ENCODE data around the gene MRPL36.

Gene MRPL36

GRCh38 chr5:1838013-1838412 is 38.4 kb upstream of the MRPL36 start:
- Histone ChIP-seq H3K79me2 (ENCODE audit: low read length) (no peaks in the 10 kb centered on the region), H3K27ac (ENCODE audit: low read length) (no peak overlapping the region), H4K20me1 (ENCODE audit: insufficient read depth, low read length) (no peaks in the 10 kb centered on the region), H2AFZ (ENCODE audit: low read length) (no peak overlapping the region), H3F3A (ENCODE audit: insufficient read depth, low read length) (no peaks in the 10 kb centered on the region), H3K4me3 (ENCODE audit: low read length) (no peak overlapping the region), H3K9me3 (replicated peaks; ENCODE audit: insufficient read depth, low read length) (no peaks in the 10 kb centered on the region), H3K4me1 (ENCODE audit: low read length) (no peaks in the 10 kb centered on the region), H3K4me2 (ENCODE audit: low read depth, low read length) (no peak overlapping the region), H3K9ac (ENCODE audit: low read length) (no peak overlapping the region), H3K27me3 (replicated peaks; ENCODE audit: insufficient read depth, low read length) (peaks cover 47% of the 10 kb centered on the region), H3K9me2 (replicated peaks; ENCODE audit: insufficient read depth, low read length) (no peaks in the 10 kb centered on the region), H3K36me3 (replicated peaks; ENCODE audit: insufficient read depth, low read length) (no peaks in the 10 kb centered on the region)
- DNase-seq, result no peak
- no peak for TF ChIP-seq CTCF (IDR thresholded peaks at IDR 0.05; ENCODE audit: low read length)
- no peak for TF ChIP-seq EZH2phosphoT487 (IDR thresholded peaks at IDR 0.05; ENCODE audit: low read length)
- TF ChIP-seq EZH2 (optimal IDR thresholded peaks at IDR 0.05; ENCODE audit: low read depth, low read length), result no peak

GRCh38 chr5:1836891-1837880 is 37.5 kb upstream of the MRPL36 start:
- Histone ChIP-seq H3K9me3 (replicated peaks; ENCODE audit: insufficient read depth, low read length) (no peaks in the 10 kb centered on the region), H3K9ac (ENCODE audit: low read length) (no peak overlapping the region), H4K20me1 (ENCODE audit: insufficient read depth, low read length) (no peaks in the 10 kb centered on the region), H3K4me3 (ENCODE audit: low read length) (no peak overlapping the region), H3F3A (ENCODE audit: insufficient read depth, low read length) (no peaks in the 10 kb centered on the region), H3K79me2 (ENCODE audit: low read length) (no peaks in the 10 kb centered on the region), H2AFZ (ENCODE audit: low read length) (0 out of 2 replicates have a peak overlapping the region, but pooled peaks have one; percentile 15), H3K4me2 (ENCODE audit: low read depth, low read length) (peak overlapping the region; percentile 29; the same call in 1 of the 2 replicates), H3K36me3 (replicated peaks; ENCODE audit: insufficient read depth, low read length) (no peaks in the 10 kb centered on the region), H3K9me2 (replicated peaks; ENCODE audit: insufficient read depth, low read length) (no peaks in the 10 kb centered on the region), H3K27ac (ENCODE audit: low read length) (no peak overlapping the region), H3K27me3 (replicated peaks; ENCODE audit: insufficient read depth, low read length) (peaks cover 44% of the 10 kb centered on the region), H3K4me1 (ENCODE audit: low read length) (no peaks in the 10 kb centered on the region)
- TF ChIP-seq EZH2 (optimal IDR thresholded peaks at IDR 0.05; ENCODE audit: low read depth, low read length), result no peak
- no peak for TF ChIP-seq EZH2phosphoT487 (IDR thresholded peaks at IDR 0.05; ENCODE audit: low read length)
- TF ChIP-seq CTCF (IDR thresholded peaks at IDR 0.05; ENCODE audit: low read length), result no peak
- no peak for DNase-seq

GRCh38 chr5:1836176-1836890 is 36.7 kb upstream of the MRPL36 start:
- Histone ChIP-seq H3K79me2 (ENCODE audit: low read length) (no peaks in the 10 kb centered on the region), H3K4me3 (ENCODE audit: low read length) (no peak overlapping the region), H2AFZ (ENCODE audit: low read length) (0 out of 2 replicates have a peak overlapping the region, but pooled peaks have one; percentile 15), H3K4me2 (ENCODE audit: low read depth, low read length) (peak overlapping the region; percentile 29), H3F3A (ENCODE audit: insufficient read depth, low read length) (no peaks in the 10 kb centered on the region), H4K20me1 (ENCODE audit: insufficient read depth, low read length) (no peaks in the 10 kb centered on the region), H3K9me3 (replicated peaks; ENCODE audit: insufficient read depth, low read length) (no peaks in the 10 kb centered on the region), H3K4me1 (ENCODE audit: low read length) (no peaks in the 10 kb centered on the region), H3K27me3 (replicated peaks; ENCODE audit: insufficient read depth, low read length) (peaks cover 36% of the 10 kb centered on the region), H3K36me3 (replicated peaks; ENCODE audit: insufficient read depth, low read length) (no peaks in the 10 kb centered on the region), H3K9ac (ENCODE audit: low read length) (no peak overlapping the region), H3K27ac (ENCODE audit: low read length) (no peak overlapping the region), H3K9me2 (replicated peaks; ENCODE audit: insufficient read depth, low read length) (no peaks in the 10 kb centered on the region)
- peak; percentile 12 for DNase-seq
- TF ChIP-seq EZH2phosphoT487 (IDR thresholded peaks at IDR 0.05; ENCODE audit: low read length) (no peak), EZH2 (optimal IDR thresholded peaks at IDR 0.05; ENCODE audit: low read depth, low read length) (no peak), CTCF (IDR thresholded peaks at IDR 0.05; ENCODE audit: low read length) (no peak)
